Caco-2 (cell line): Measurements from ENCODE around the gene ENTREP3. TPM values are rescaled to one million over a fixed set of nuclear protein-coding genes. Genes with fewer than 3 reads are reported as not detected.

Source experiments
- Bru-seq: library from RNA; stranded (reverse); fragments of 400-500 nt; gene quantifications from one replicate; lab custom pipeline; 2021; lab: Mats Ljungman, UMichigan
- BruChase-seq, 2 experiments: library from RNA; stranded (reverse); fragments of 400-500 nt; gene quantifications; one replicate each; lab custom pipeline; 2021; lab: Mats Ljungman, UMichigan
- BruUV-seq: library from RNA; stranded (reverse); fragments of 400-500 nt; replicated peaks from 2 replicates; lab custom pipeline; 2021; lab: Mats Ljungman, UMichigan
- CTCF ChIA-PET: fragments of 300-600 bp; sonication (Branson Sonifier 250); formaldehyde crosslinking; loops from one replicate; lab custom pipeline; 2022; ENCODE audit warnings: antibody characterized with exemption; lab: Charles Lee
- POLR2A ChIA-PET: fragments of 300-600 bp; sonication (Branson Sonifier 250); formaldehyde crosslinking; loops from one replicate; lab custom pipeline; 2022; ENCODE audit warnings: antibody characterized with exemption; lab: Charles Lee
- DNase-seq, 2 experiments: peaks; one replicate each; pipeline versions ENCODE4 v3.0.0 to v3.0.0-alpha.2; 2020 to 2022
- H3K27me3 ChIP-seq: replicated peaks from 2 replicates; pipeline ENCODE4 v1.6.0; 2011; ENCODE audit warnings: low read length; ENCODE audit not compliant: control insufficient read depth, insufficient read depth
- H3K36me3 ChIP-seq: 2 replicates; pipeline ENCODE4 v1.5.1; 2011; ENCODE audit warnings: low read length; ENCODE audit not compliant: control insufficient read depth, insufficient read depth
- H3K4me1 ChIP-seq: fragments of 250-450 bp; sonication (Bioruptor Pico); 2 replicates; pipeline ENCODE4 v1.5.1; 2020; ENCODE audit warnings: mild to moderate bottlenecking
- H3K4me3 ChIP-seq: 2 replicates; pipeline ENCODE4 v1.5.1; 2011; ENCODE audit warnings: low read depth, mild to moderate bottlenecking, control low read depth, low read length
- H3K9me3 ChIP-seq: fragments of 250-450 bp; sonication (Bioruptor Pico); 2 replicates; pipeline ENCODE4 v1.5.1; 2020; ENCODE audit warnings: mild to moderate bottlenecking, moderate library complexity
- H3K27ac Mint-ChIP-seq: one replicate; pipeline ENCODE4 v1.8.0; 2022; ENCODE audit warnings: mixed read lengths; ENCODE audit not compliant: unreplicated experiment
- H3K27me3 Mint-ChIP-seq: one replicate; pipeline ENCODE4 v1.8.0; 2022; ENCODE audit warnings: mixed read lengths; ENCODE audit not compliant: insufficient read depth, unreplicated experiment
- H3K36me3 Mint-ChIP-seq: one replicate; pipeline ENCODE4 v1.8.0; 2022; ENCODE audit warnings: mild to moderate bottlenecking, mixed read lengths; ENCODE audit not compliant: insufficient read depth, unreplicated experiment
- H3K4me1 Mint-ChIP-seq: one replicate; pipeline ENCODE4 v1.8.0; 2022; ENCODE audit warnings: low read depth, mixed read lengths; ENCODE audit not compliant: unreplicated experiment
- H3K4me3 Mint-ChIP-seq: one replicate; pipeline ENCODE4 v1.8.0; 2022; ENCODE audit warnings: mild to moderate bottlenecking, moderate library complexity, mixed read lengths; ENCODE audit not compliant: unreplicated experiment
- H3K9me3 Mint-ChIP-seq: one replicate; pipeline ENCODE4 v1.8.0; 2022; ENCODE audit warnings: mixed read lengths; ENCODE audit not compliant: unreplicated experiment
- intact Hi-C: fragments of 100-400 bp; cut with micrococcal nuclease; formaldehyde crosslinking; loops from one replicate; pipeline ENCODE4 v1.10.0; 2022; ENCODE audit not compliant: unreplicated experiment
- long read RNA-seq: library from polyadenylated mRNA; stranded (forward); transcript quantifications from one replicate; pipeline ENCODE4 v2.0.0, GENCODE V29; 2022
- total RNA-seq: library from RNA; stranded (reverse); gene quantifications from 2 replicates; pipeline ENCODE4 v1.2.3, GENCODE V29; 2022
- TF ChIP-seq, protein P1 (sequence below), 2 experiments: fragments of 200-600 bp in 1 of 2; IDR thresholded peaks; 1 replicate in 1 of 2; 2 replicates in 1 of 2; pipeline versions ENCODE4 v1.5.1 to v1.8.0; 2011 to 2022; ENCODE audit warnings: antibody characterized with exemption in 1 of 2, control low read depth in 1 of 2, inconsistent platforms in 1 of 2, low read depth in 1 of 2, low read length in 1 of 2, mild to moderate bottlenecking in 1 of 2, moderate library complexity in 1 of 2; ENCODE audit not compliant: insufficient read depth in 1 of 2, severe bottlenecking in 1 of 2, unreplicated experiment in 1 of 2

ENTREP3 gene, protein sequence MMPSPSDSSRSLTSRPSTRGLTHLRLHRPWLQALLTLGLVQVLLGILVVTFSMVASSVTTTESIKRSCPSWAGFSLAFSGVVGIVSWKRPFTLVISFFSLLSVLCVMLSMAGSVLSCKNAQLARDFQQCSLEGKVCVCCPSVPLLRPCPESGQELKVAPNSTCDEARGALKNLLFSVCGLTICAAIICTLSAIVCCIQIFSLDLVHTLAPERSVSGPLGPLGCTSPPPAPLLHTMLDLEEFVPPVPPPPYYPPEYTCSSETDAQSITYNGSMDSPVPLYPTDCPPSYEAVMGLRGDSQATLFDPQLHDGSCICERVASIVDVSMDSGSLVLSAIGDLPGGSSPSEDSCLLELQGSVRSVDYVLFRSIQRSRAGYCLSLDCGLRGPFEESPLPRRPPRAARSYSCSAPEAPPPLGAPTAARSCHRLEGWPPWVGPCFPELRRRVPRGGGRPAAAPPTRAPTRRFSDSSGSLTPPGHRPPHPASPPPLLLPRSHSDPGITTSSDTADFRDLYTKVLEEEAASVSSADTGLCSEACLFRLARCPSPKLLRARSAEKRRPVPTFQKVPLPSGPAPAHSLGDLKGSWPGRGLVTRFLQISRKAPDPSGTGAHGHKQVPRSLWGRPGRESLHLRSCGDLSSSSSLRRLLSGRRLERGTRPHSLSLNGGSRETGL
- 33.1 and 36.6 TPM in 2 replicates for total RNA-seq
- percentile 42 among the genes with signal in this experiment for Bru-seq, nascent RNA
- BruChase-seq, experiment 1, labeled RNA remaining after a 2-hour chase: percentile 50 among the genes with signal in this experiment
- BruChase-seq, experiment 2, labeled RNA remaining after a 6-hour chase: percentile 67 among the genes with signal in this experiment
- long read RNA-seq, partial matches to known transcripts: 7 of 16 reads
- long read RNA-seq, other reads (novel, unspliced or antisense): 4 of 16 reads

DNA sequence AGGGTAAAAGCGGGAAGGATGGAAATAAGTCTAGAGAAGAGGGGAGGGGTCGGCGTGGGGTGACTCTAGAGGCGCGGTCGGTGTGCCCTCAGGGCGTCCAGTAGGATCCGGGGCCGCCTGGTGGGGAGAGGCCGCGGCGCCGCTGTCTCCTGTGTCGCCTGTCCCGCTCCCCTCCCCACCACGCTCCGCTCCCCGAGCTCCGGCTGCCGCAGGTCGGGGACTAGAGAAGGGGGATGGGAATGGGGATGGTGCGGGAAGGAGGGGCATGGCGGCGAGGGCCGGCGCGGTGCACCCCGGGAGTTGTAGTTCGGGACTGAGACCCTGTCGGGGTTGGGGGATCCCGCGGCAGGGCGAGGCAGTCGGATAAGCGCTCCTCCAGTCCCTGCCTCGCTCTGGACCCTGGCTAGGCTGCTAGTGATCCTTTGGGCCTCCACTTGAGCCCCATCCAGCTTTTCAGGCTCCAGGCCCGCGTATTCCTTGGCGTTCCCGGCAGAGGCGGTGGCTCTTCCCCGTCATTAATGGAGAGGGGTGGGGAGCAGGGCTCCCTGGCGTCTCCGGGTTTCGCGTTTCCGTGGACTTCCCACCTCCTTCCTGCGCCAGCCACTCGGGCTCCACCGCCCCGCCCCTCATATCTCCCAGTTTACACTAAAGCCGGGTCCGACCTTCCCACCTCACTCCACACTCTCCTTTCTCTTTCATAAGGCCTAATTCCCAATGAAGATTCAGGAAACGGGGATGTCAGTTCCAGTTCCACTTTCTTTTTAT, at the start of gene ENTREP3:
TSS of gene ENTREP3 (minus strand) at position 241 of the 765 bp plus-strand sequence. CDS start 606 bp downstream, outside the sequence.
- H3K36me3 ChIP-seq: no peaks in the 10 kb centered on the region

DNA sequence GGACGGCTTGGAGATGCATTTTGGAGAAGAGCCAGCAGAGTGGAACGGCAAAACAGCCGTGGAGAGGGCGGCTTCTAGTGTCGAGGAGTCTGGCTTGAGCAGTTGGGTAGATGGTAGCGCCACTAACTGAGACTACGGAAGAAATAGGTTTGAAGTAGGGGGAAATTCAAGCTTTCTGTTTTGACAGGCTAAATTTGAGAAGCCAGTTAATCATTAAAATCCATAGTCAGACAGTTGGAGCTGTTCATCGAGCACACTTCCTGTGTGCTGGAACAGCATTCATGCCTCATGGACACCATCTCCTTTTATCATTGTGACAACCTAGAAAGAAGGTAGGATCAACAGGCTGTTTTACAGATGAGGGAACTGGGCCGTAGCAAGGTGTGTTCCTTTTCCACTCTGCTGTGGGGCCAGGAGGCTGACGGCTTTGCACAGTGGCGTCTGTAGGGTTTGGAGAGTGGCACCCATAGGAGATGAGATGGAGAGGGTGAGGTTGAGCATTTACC, 49.3 kb upstream of the ENTREP3 start:
- Mint-ChIP-seq H3K27ac (no peak overlapping the region), H3K36me3 (peaks cover 21% of the 10 kb centered on the region), H3K9me3 (no peaks in the 10 kb centered on the region), H3K27me3 (no peaks in the 10 kb centered on the region), H3K4me1 (peaks cover 6% of the 10 kb centered on the region), H3K4me3 (no peak overlapping the region)
- intact Hi-C loops: no loop called here
- Histone ChIP-seq H3K27me3 (no peaks in the 10 kb centered on the region), H3K4me3 (no peak overlapping the region), H3K9me3 (no peaks in the 10 kb centered on the region), H3K4me1 (peaks cover 5% of the 10 kb centered on the region; the same call in 1 of the 2 replicates), H3K36me3 (no peaks in the 10 kb centered on the region)
- CTCF ChIA-PET: interaction anchor here (1.6 kb wide), 1 partner anchor 26 kb away, joined by 3 read pairs; no protein-coding TSS in a partner anchor
- POLR2A ChIA-PET: no interaction called here
- BruUV-seq: no TSS peak
- TF ChIP-seq, protein P1, sequence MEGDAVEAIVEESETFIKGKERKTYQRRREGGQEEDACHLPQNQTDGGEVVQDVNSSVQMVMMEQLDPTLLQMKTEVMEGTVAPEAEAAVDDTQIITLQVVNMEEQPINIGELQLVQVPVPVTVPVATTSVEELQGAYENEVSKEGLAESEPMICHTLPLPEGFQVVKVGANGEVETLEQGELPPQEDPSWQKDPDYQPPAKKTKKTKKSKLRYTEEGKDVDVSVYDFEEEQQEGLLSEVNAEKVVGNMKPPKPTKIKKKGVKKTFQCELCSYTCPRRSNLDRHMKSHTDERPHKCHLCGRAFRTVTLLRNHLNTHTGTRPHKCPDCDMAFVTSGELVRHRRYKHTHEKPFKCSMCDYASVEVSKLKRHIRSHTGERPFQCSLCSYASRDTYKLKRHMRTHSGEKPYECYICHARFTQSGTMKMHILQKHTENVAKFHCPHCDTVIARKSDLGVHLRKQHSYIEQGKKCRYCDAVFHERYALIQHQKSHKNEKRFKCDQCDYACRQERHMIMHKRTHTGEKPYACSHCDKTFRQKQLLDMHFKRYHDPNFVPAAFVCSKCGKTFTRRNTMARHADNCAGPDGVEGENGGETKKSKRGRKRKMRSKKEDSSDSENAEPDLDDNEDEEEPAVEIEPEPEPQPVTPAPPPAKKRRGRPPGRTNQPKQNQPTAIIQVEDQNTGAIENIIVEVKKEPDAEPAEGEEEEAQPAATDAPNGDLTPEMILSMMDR (IDR thresholded peaks at IDR 0.05; ENCODE audit: insufficient read depth in 1 of 2, low read depth in 1 of 2, low read length in 1 of 2, severe bottlenecking in 1 of 2, unreplicated experiment in 1 of 2): no peak
- no peak for DNase-seq

More for the DNA sequence above, at the start of gene ENTREP3:
- peak within 1 kb of the TSS; percentile 93 for H3K27ac Mint-ChIP-seq
- Histone ChIP-seq H3K4me3 (peak within 1 kb of the TSS; percentile 52), H3K9me3 (no peaks in the 10 kb centered on the region), H3K4me1 (peaks cover 4% of the 10 kb centered on the region; the same call in 1 of the 2 replicates), H3K27me3 (no peaks in the 10 kb centered on the region)
- H3K4me1 Mint-ChIP-seq: peaks cover 22% of the 10 kb centered on the region
- DNase-seq: peak; percentile 90 to 91
- no peaks in the 10 kb centered on the region for H3K27me3 Mint-ChIP-seq
- ChIA-PET CTCF (interaction anchor here (0.5 to 1.6 kb wide), 6 partner anchors 18 to 720 kb away, joined by 3 to 7 read pairs (median 4); partner anchors contain the start of genes CLK2 and FDPS), POLR2A (interaction anchor here (0.6 to 0.9 kb wide), 2 partner anchors 17 to 68 kb away, joined by 3 to 5 read pairs; partner anchors contain the start of gene CLK2)
- H3K36me3 Mint-ChIP-seq: peaks cover 31% of the 10 kb centered on the region
- no peaks in the 10 kb centered on the region for H3K9me3 Mint-ChIP-seq
- BruUV-seq: no TSS peak
- TF ChIP-seq, protein P1 (IDR thresholded peaks at IDR 0.05; ENCODE audit: insufficient read depth in 1 of 2, low read depth in 1 of 2, low read length in 1 of 2, severe bottlenecking in 1 of 2, unreplicated experiment in 1 of 2): peak in 1 of 2 experiments; percentile 32
- peak within 1 kb of the TSS; percentile 92 for H3K4me3 Mint-ChIP-seq
- intact Hi-C loops: loop anchor here (1.0 kb wide), 1 partner anchor 53 kb away; the partner anchor contains the start of gene FDPS
